Ishikawa (cell line): Measurements from ENCODE around the gene CUL9.

Experiments
- CEBPB ChIP-seq: IDR thresholded peaks from 2 replicates; pipeline ENCODE4 v1.6.1; 2012
- CREB1 ChIP-seq: IDR thresholded peaks from 2 replicates; pipeline ENCODE4 v1.6.1; 2012; ENCODE audit warnings: low read depth
- EGR1 ChIP-seq: IDR thresholded peaks from 2 replicates; pipeline ENCODE4 v1.6.1; 2012
- EP300 ChIP-seq: IDR thresholded peaks from 2 replicates; pipeline ENCODE4 v1.6.1; 2012; ENCODE audit warnings: borderline replicate concordance
- FOXM1 ChIP-seq: IDR thresholded peaks from 2 replicates; pipeline ENCODE4 v1.6.1; 2012; ENCODE audit warnings: low read depth, borderline replicate concordance
- NFIC ChIP-seq: IDR thresholded peaks from 2 replicates; pipeline ENCODE4 v1.6.1; 2012
- RAD21 ChIP-seq: IDR thresholded peaks from 2 replicates; pipeline ENCODE4 v1.6.1; 2012; ENCODE audit warnings: low read depth
- TAF1 ChIP-seq: IDR thresholded peaks from 2 replicates; pipeline ENCODE4 v1.6.1; 2012; ENCODE audit warnings: low read depth, mild to moderate bottlenecking
- TCF12 ChIP-seq: IDR thresholded peaks from 2 replicates; pipeline ENCODE4 v1.6.1; 2012; ENCODE audit warnings: low read depth
- TEAD4 ChIP-seq: IDR thresholded peaks from 2 replicates; pipeline ENCODE4 v1.6.1; 2012
- YY1 ChIP-seq: IDR thresholded peaks from 2 replicates; pipeline ENCODE4 v1.6.1; 2012; ENCODE audit warnings: low read depth
- ZBTB7A ChIP-seq: IDR thresholded peaks from 2 replicates; pipeline ENCODE4 v1.6.1; 2012; ENCODE audit warnings: low read depth
- TF ChIP-seq, protein P1 (sequence below): IDR thresholded peaks from 2 replicates; pipeline ENCODE4 v1.6.1; 2012
- TF ChIP-seq, protein P2 (sequence below): IDR thresholded peaks from 2 replicates; pipeline ENCODE4 v1.6.1; 2012
- TF ChIP-seq, protein P3 (sequence below): IDR thresholded peaks from 2 replicates; pipeline ENCODE4 v1.6.1; 2012; ENCODE audit warnings: low read depth, mild to moderate bottlenecking

Gene CUL9

DNA sequence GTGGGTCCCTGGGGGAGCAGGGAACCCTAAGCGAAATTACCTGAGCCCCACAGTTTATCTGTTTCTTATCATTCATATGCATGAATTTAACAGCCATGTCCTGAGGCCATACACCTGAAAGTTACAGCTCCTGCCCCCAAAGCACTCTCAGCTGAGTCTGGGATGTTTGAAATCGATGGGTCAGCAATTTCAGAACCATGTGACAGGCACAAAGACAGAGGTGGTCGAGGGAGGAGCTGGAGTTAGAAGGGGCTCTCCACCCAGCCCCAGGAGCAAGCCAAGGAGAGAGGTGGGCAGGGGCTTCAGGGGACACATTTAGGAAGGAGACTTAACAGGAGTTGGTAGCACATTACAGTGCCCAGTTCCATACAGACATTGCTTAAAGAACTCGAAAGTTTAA lies 76.2 kb downstream of the CUL9 start:
- TF ChIP-seq TCF12 (no peak), RAD21 (no peak), YY1 (no peak), CREB1 (no peak), CEBPB (no peak), EP300 (no peak), TAF1 (no peak)
- TF ChIP-seq, protein P1, sequence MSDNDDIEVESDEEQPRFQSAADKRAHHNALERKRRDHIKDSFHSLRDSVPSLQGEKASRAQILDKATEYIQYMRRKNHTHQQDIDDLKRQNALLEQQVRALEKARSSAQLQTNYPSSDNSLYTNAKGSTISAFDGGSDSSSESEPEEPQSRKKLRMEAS, result no peak

DNA sequence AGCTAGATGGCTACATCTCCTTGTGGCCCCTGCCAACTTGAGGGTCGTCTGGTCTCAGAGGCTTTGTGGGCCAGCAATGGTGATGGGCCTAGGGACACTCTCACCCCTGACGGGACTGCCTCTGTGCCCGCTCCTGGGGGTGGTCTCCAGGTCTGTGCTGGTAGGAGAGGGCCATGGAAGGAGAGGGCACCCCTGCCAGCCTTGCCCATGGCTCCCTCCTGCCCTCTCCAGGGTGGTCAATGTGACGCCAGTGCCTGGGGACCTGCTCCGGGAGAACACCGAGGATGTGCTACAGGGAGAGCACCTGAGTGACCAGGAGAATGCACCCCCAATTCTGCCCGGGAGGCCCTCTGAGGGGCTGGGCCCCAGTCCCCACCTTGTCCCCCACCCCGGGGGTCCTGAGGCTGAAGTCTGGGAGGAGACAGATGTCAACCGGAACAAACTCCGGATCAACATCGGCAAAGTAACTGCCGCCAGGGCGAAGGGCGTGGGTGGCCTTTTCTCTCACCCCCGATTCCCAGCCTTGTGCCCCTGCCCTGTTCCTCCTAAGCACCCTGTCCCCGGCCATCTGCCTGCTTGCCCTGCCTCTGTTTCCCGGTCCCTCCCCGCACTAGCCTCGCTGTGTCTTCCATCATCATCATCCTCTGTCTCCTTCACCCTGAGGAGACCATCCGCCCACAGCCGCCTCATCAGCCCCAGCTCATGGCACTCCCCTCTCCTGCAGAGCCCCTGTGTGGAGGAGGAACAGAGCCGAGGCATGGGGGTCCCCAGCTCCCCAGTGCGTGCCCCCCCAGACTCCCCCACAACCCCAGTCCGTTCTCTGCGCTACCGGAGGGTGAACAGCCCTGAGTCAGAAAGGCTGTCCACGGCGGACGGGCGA lies 77.1 kb downstream of the CUL9 start:
- TF ChIP-seq, protein P2, sequence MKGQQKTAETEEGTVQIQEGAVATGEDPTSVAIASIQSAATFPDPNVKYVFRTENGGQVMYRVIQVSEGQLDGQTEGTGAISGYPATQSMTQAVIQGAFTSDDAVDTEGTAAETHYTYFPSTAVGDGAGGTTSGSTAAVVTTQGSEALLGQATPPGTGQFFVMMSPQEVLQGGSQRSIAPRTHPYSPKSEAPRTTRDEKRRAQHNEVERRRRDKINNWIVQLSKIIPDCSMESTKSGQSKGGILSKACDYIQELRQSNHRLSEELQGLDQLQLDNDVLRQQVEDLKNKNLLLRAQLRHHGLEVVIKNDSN, result no peak
- TF ChIP-seq, protein P1, result no peak
- TF ChIP-seq TCF12 (no peak), RAD21 (no peak), TEAD4 (no peak), YY1 (no peak), CEBPB (no peak), NFIC (no peak), EGR1 (no peak), CREB1 (no peak), EP300 (no peak), FOXM1 (no peak), TAF1 (no peak)
- TF ChIP-seq, protein P3, sequence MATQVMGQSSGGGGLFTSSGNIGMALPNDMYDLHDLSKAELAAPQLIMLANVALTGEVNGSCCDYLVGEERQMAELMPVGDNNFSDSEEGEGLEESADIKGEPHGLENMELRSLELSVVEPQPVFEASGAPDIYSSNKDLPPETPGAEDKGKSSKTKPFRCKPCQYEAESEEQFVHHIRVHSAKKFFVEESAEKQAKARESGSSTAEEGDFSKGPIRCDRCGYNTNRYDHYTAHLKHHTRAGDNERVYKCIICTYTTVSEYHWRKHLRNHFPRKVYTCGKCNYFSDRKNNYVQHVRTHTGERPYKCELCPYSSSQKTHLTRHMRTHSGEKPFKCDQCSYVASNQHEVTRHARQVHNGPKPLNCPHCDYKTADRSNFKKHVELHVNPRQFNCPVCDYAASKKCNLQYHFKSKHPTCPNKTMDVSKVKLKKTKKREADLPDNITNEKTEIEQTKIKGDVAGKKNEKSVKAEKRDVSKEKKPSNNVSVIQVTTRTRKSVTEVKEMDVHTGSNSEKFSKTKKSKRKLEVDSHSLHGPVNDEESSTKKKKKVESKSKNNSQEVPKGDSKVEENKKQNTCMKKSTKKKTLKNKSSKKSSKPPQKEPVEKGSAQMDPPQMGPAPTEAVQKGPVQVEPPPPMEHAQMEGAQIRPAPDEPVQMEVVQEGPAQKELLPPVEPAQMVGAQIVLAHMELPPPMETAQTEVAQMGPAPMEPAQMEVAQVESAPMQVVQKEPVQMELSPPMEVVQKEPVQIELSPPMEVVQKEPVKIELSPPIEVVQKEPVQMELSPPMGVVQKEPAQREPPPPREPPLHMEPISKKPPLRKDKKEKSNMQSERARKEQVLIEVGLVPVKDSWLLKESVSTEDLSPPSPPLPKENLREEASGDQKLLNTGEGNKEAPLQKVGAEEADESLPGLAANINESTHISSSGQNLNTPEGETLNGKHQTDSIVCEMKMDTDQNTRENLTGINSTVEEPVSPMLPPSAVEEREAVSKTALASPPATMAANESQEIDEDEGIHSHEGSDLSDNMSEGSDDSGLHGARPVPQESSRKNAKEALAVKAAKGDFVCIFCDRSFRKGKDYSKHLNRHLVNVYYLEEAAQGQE, result no peak

DNA sequence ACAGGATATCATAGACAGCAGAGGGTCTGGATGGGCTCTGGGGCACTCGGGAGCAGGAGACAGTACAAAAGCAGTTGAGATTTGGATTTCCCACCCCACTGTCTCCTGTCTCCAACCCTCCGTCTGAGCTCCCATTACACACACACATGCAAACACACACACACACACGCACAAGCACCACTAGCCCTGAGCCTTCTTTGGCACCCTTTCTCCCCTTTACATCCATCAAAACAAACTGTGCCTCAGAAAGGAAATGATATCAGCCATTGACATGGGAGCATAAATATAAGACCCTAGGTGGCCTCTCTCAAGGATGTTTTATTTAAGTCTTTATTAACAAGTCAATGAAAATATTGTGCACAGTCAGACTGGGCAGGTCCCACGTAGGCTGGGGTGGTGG lies 78.8 kb downstream of the CUL9 start:
- no peak for TF ChIP-seq NFIC
- no peak for TF ChIP-seq TCF12
- no peak for TF ChIP-seq EGR1
- TF ChIP-seq TEAD4, result no peak
- no peak for TF ChIP-seq CEBPB
- TF ChIP-seq, protein P2, result no peak
- TF ChIP-seq YY1, result no peak
- TF ChIP-seq TAF1, result no peak
- TF ChIP-seq, protein P3, result no peak

DNA sequence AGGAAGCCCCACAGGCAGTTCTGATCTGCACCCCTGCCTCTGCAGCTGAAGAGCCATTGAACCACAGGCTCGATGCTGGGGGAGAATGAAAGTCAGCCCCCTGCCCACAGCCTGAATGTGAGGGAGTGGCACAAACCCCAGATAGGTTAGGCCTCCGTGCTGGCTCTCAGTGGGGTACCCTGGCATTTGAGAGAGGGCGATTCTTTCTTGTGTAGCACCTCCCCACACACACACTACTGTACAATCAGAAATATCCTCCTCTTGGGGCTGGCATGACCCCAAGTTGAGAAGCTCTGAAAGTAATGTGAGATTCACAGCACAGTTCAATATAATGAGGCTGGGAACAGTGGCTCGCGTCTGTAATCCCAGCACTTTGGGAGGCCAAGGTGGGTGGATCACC lies 79.2 kb downstream of the CUL9 start:
- TF ChIP-seq ZBTB7A (no peak), EP300 (no peak), RAD21 (no peak), CEBPB (no peak), NFIC (no peak), TCF12 (no peak)
- TF ChIP-seq, protein P2, result no peak

DNA sequence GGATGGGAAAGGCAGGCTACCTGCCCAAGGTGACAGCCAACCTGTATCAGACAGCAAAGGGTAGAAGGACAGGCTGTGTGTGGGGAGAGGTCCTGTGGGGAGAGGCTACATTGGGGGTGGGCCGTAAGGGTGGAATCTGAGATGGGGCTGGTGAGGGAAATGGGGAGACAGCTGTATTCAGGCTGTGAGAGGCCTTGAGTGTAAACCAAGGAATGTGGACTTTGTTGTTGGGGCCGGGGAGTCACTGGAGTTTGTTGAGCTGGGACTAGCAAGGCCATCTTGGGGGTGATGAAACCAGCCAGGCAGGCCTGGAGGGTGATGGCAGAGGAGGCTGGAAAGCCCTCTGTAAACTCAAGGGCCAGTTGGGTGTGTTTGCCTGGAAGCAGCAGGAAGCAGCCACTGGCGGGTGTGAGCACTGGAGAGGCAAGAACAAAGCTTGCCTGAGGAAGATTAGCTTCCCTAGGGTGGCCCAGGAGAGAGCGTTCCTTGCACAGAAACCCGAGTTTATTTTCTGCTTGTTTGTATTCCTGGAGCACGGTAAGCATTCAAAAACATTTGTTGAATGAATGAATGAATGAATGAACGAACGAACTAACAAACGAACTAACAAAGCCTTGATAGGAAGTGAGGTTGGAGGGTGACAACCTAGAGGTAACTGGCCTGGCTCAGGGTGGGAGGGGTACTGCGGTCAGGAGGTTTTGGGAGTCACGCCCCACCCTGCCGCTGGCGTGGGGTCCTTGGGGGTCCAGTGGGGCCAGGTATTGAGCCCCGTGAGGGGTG lies 80.2 kb downstream of the CUL9 start:
- TF ChIP-seq ZBTB7A (no peak), FOXM1 (no peak), CEBPB (no peak), EP300 (no peak), YY1 (no peak), TCF12 (no peak), CREB1 (no peak), TEAD4 (no peak), TAF1 (no peak), EGR1 (no peak), RAD21 (no peak), NFIC (no peak)
- TF ChIP-seq, protein P2, result no peak
- TF ChIP-seq, protein P1, result no peak
- TF ChIP-seq, protein P3, result no peak
